Activated naive CD4-positive, alpha-beta T cell treated with anti-CD3 and anti-CD28 coated beads, Interleukin-2, amount 10 ng/mL, durations not matched to agents 7 days and 5 days (primary cell): ENCODE results near the gene CDHR2.
A peak's percentile ranks its signal among the peaks of the same experiment; 100 is the strongest.

ENCODE experiments used
- CTCF ChIA-PET: fragments of 350-600 bp; sonication (Branson Sonifier 250); formaldehyde crosslinking; loops from one replicate; lab custom pipeline; 2021; ENCODE audit warnings: antibody characterized with exemption; lab: Charles Lee
- DNase-seq: peaks from one replicate; pipeline ENCODE4 v3.0.0-alpha.2; 2020
- H3K27ac Mint-ChIP-seq: one replicate; pipeline ENCODE4 v1.8.0; 2021; ENCODE audit warnings: mild to moderate bottlenecking, moderate library complexity, mixed read lengths
- H3K27me3 Mint-ChIP-seq: one replicate; pipeline ENCODE4 v1.8.0; 2021; ENCODE audit warnings: mild to moderate bottlenecking, mixed read lengths
- H3K36me3 Mint-ChIP-seq: one replicate; pipeline ENCODE4 v1.8.0; 2021; ENCODE audit warnings: mixed read lengths
- H3K4me1 Mint-ChIP-seq: one replicate; pipeline ENCODE4 v1.8.0; 2021; ENCODE audit warnings: mixed read lengths
- H3K4me3 Mint-ChIP-seq: one replicate; pipeline ENCODE4 v1.8.0; 2021; ENCODE audit warnings: mild to moderate bottlenecking, moderate library complexity, mixed read lengths
- H3K9me3 Mint-ChIP-seq: one replicate; pipeline ENCODE4 v1.8.0; 2021; ENCODE audit warnings: mixed read lengths

Gene CDHR2

DNA sequence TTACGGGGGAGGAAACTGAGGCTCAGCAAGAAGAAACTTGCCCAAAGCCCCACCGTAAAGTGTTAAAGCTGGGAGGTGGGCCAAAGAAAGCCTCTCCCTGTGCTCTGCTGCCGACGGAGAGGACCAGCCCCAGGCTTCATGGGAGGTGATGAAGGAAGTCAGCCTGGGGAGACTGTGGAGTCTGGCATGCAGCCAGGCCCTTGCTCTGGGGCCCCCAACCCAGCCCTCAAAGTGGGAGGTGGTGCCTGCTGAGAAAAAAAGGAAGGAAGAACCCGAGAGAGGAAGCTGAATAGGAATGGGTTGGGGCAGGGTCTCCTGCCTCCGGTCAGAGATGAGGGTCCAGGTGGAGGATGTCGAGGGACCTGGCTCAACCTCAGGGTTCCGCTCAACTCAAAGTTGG lies 15.8 kb upstream of the CDHR2 start:
- CTCF ChIA-PET = interaction anchor here (0.7 to 3.5 kb wide), 7 partner anchors 10 to 116 kb away, joined by 3 to 14 read pairs (median 4); partner anchors contain the start of gene FAF2
- DNase-seq = no peak
- H3K4me1 Mint-ChIP-seq = peaks cover 60% of the 10 kb centered on the region
- H3K9me3 Mint-ChIP-seq = no peaks in the 10 kb centered on the region
- no peaks in the 10 kb centered on the region for H3K27me3 Mint-ChIP-seq
- peak overlapping the region; percentile 96 for H3K4me3 Mint-ChIP-seq
- peak overlapping the region; percentile 100 for H3K27ac Mint-ChIP-seq
- peaks cover 46% of the 10 kb centered on the region for H3K36me3 Mint-ChIP-seq

- Mint-ChIP-seq H3K4me1 (peaks cover 60% of the 10 kb centered on the region), H3K9me3 (no peaks in the 10 kb centered on the region), H3K36me3 (peaks cover 44% of the 10 kb centered on the region), H3K4me3 (peak overlapping the region; percentile 96), H3K27ac (peak overlapping the region; percentile 100), H3K27me3 (no peaks in the 10 kb centered on the region)
- CTCF ChIA-PET = interaction anchor here (0.7 to 3.5 kb wide), 9 partner anchors 9 to 117 kb away, joined by 3 to 14 read pairs (median 3); partner anchors contain the start of gene FAF2
- DNase-seq = peak; percentile 70
Measured at GRCh38 chr5:176533894-176534611, 15.1 kb upstream of the CDHR2 start.

DNA sequence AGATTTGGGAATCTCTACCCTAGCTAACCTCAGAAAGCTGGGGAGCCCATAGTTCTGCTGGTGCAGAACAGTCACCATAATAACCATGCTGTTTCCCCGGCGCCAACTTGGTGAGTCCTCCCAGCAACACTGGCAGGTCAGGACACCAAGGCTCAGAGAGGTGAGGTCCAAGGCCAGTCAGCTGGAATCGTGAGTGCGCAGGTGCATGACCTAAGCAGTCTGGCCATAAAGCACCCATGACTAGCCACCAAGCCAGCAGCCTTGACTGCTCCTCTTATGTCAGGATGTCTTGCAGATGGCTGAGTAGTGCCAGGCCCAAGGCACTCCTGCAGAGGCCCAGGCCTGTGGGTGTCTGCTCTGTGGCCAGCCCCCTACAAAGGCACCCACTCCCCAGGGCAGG lies 14.5 kb upstream of the CDHR2 start:
- DNase-seq = no peak
- Mint-ChIP-seq H3K27me3 (no peaks in the 10 kb centered on the region), H3K4me1 (peaks cover 60% of the 10 kb centered on the region), H3K36me3 (peaks cover 40% of the 10 kb centered on the region), H3K27ac (peak overlapping the region; percentile 100), H3K4me3 (peak overlapping the region; percentile 96), H3K9me3 (no peaks in the 10 kb centered on the region)
- CTCF ChIA-PET = interaction anchor here (0.9 to 3.5 kb wide), 6 partner anchors 8 to 117 kb away, joined by 3 to 14 read pairs (median 10); partner anchors contain the start of gene FAF2

DNA sequence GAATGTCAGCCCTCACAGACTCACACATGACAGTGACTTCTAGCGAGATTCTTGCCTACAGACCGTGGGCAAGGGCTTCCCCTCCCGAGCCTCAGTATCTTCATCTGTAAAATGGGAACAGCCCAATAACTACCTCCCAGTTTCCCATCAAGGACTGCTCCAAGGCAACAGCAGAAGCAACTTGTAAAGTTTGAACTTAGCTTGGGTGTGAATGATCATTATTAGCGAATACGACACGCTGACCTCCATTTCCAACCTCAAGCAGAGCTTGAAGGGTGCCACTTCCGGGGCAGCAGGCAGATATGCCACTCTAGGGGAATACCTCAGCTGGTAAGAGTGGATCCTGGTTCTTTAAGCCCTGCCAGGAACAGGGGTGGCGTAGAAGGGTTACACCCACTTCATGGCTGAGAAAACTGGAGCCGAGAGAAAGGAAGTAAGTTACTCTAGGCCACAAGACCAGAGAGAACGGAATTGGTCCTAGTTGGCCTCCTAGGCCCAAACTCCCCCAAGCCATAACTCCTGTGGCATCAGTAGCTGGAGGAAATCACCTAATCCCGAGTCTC lies 14.0 kb upstream of the CDHR2 start:
- CTCF ChIA-PET = interaction anchor here (0.7 to 3.5 kb wide), 5 partner anchors 8 to 120 kb away, joined by 3 to 14 read pairs (median 9); no protein-coding TSS in a partner anchor
- H3K9me3 Mint-ChIP-seq = no peaks in the 10 kb centered on the region
- no peaks in the 10 kb centered on the region for H3K27me3 Mint-ChIP-seq
- peak overlapping the region; percentile 96 for H3K4me3 Mint-ChIP-seq
- DNase-seq = peak; percentile 61
- H3K4me1 Mint-ChIP-seq = peaks cover 63% of the 10 kb centered on the region
- H3K27ac Mint-ChIP-seq = peak overlapping the region; percentile 100
- H3K36me3 Mint-ChIP-seq = peaks cover 38% of the 10 kb centered on the region

DNA sequence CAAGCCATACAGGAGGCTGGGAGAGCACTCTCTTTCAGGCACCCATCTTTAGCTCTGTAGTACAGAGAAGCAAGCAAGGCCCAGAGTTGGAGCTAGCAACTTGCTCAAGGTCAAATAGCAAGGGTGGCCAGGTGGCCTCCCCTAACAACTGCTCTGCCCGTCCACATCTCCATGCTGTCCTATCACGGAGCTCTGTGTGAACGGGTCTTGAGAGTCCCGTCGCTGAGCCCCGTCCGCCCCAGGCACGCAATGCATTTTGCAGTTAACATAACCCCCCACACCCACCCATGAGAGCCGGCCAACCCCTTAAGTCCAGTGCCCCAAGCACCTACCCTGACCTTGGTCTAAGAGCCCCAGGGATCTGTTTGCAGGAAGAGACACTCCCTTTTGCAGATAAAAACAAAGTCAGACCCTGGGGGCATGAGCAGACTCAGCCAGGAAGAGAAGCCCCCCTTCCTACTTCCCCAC lies 13.4 kb upstream of the CDHR2 start:
- Mint-ChIP-seq H3K27ac (peak overlapping the region; percentile 100), H3K36me3 (peaks cover 38% of the 10 kb centered on the region), H3K27me3 (no peaks in the 10 kb centered on the region), H3K4me3 (peak overlapping the region; percentile 96), H3K4me1 (peaks cover 66% of the 10 kb centered on the region), H3K9me3 (no peaks in the 10 kb centered on the region)
- CTCF ChIA-PET = interaction anchor here (0.7 to 3.5 kb wide), 5 partner anchors 7 to 120 kb away, joined by 3 to 14 read pairs (median 9); no protein-coding TSS in a partner anchor
- no peak for DNase-seq

DNA sequence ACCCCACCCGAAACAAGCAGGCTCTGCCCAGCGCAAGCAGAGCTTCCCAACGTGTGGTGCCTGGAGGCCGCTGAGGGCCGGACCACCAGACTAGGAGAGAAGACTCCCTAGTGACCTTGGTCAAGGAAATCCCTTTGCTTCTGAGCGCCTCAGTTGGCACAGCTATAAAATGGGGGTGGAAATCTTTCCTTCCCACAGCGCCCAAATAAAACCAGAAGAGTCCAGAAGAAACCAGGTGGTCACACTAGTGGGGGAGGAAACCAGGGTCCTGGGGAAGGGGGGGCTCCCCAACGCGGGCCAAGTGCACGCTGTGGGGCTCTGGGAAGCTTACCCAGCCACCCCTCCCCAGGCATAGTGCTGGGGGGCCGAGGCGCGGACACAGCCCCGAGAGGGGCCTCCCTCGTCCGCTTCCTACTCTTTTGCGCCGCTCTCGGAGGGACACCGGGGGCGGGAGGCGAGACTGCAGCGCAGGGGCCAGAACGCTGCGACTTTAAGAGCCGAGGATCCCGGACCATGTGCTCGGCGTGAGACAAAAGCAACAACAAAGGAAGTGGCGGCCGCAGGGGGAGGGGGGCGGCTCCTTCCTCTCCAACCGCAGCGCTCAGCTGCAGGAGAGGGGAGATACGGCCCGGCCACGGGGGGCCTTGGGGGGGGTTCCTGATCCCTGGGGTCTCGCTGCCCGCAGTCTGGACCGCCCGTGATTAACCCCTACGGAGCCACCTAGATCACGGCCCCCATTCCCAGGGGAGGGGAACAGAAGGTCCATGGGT lies 12.8 kb upstream of the CDHR2 start:
- no peaks in the 10 kb centered on the region for H3K9me3 Mint-ChIP-seq
- peak; percentile 93 for DNase-seq
- peak overlapping the region; percentile 96 for H3K4me3 Mint-ChIP-seq
- H3K27me3 Mint-ChIP-seq = no peaks in the 10 kb centered on the region
- CTCF ChIA-PET = interaction anchor here (2.7 to 3.5 kb wide), 2 partner anchors 89 to 119 kb away, joined by 9 to 14 read pairs; no protein-coding TSS in a partner anchor
- H3K27ac Mint-ChIP-seq = peak overlapping the region; percentile 100
- H3K4me1 Mint-ChIP-seq = peaks cover 67% of the 10 kb centered on the region
- peaks cover 32% of the 10 kb centered on the region for H3K36me3 Mint-ChIP-seq

DNA sequence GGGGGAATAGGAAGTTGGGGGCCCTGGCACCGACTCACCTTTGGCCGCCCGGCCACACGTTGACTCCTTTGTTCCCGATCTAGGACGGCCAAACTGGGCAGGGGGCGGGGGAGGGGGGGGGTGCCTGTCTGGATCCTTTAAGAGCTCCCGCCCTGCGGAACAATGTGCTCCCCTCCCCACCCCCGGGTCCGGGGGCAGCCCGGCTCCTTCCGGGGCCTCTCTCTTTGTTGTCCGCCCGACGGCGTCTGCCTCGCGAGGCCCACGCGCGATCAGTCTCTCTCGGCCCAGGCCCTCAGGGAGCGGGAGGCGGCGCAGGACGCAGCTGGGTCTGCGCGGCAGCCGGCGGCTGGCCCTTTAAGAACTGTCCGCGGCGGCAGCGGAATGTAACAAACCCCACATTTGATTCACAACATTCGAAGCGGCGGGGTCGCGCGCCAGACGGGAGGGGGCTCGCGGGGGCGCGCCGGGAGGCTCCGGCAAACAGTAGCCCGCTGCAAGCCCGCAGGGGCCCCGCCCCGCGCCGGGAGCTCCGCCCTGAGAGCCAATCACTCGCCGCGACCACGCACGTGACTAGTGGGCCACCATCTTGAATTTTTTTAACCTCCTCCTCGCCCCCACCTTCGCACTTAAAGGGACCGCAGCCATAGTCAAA lies 12.1 kb upstream of the CDHR2 start, which contains the start of gene RNF44:
Gene RNF44, minus strand, starts transcription at position 501 of the 652 bp plus-strand sequence. CDS start 4,930 bp downstream, outside the sequence.
- Mint-ChIP-seq H3K4me3 (peak within 1 kb of the TSS; percentile 96), H3K4me1 (peaks cover 68% of the 10 kb centered on the region), H3K9me3 (no peaks in the 10 kb centered on the region), H3K36me3 (peaks cover 30% of the 10 kb centered on the region), H3K27ac (peak within 1 kb of the TSS; percentile 100), H3K27me3 (no peaks in the 10 kb centered on the region)
- peak; percentile 98 for DNase-seq
- CTCF ChIA-PET = interaction anchor here (2.7 kb wide), 1 partner anchor 89 kb away, joined by 9 read pairs; no protein-coding TSS in a partner anchor

- peaks cover 30% of the 10 kb centered on the region for H3K36me3 Mint-ChIP-seq
- peak overlapping the region; percentile 96 for H3K4me3 Mint-ChIP-seq
Measured at GRCh38 chr5:176537554-176538229, 11.4 kb upstream of the CDHR2 start.

DNA sequence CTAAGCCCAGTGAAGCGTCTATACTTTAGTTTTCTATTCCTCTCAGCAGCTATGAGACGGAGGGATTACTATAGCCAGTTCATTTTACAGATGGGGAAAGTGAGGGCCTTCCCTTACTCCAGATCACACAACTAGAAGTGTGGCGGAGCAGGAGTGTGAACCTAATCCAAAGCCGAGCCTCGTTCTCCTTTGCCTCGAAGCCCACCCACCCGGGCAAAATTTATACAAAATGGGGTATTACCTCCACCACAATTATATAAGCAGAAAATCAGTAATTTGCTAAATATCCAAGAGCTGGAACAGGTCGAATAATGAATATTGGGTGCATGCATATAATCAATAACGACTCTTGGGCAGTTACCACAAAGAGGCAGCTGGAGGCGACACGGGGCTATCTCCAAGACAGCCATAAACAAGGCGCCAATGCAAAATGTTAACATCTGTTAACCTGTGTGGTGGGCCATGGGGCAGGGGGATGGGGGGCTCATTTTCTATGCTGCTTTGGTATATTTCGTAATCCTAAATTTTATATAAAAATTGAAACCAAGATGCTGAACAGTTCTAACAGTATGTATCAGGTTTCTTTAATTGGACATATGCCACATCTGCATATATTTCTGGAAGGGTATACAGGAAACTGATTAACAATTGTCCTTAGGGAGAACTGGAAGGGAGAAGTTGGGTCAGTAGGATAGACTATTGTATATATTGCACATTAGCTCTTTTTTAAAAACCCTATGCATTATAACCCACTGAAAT lies 10.7 kb upstream of the CDHR2 start:
- Mint-ChIP-seq H3K27me3 (no peaks in the 10 kb centered on the region), H3K36me3 (peaks cover 26% of the 10 kb centered on the region), H3K9me3 (no peaks in the 10 kb centered on the region), H3K4me3 (peak overlapping the region; percentile 96), H3K27ac (peak overlapping the region; percentile 100), H3K4me1 (peaks cover 65% of the 10 kb centered on the region)
- DNase-seq = no peak
- CTCF ChIA-PET = interaction anchor here (0.9 to 1.2 kb wide), 2 partner anchors 11 to 91 kb away, joined by 3 read pairs; partner anchors contain the start of genes CDHR2 and FAF2

More at GRCh38 chr5:176537554-176538229, 11.4 kb upstream of the CDHR2 start:
- Mint-ChIP-seq H3K9me3 (no peaks in the 10 kb centered on the region), H3K4me1 (peaks cover 72% of the 10 kb centered on the region), H3K27me3 (no peaks in the 10 kb centered on the region), H3K27ac (peak overlapping the region; percentile 100)
- CTCF ChIA-PET = interaction anchor here (1.2 to 2.7 kb wide), 2 partner anchors 11 to 90 kb away, joined by 3 to 9 read pairs; partner anchors contain the start of gene CDHR2
- DNase-seq = peak; percentile 99

GRCh38 chr5:176538989-176539384 lies 10.2 kb upstream of the CDHR2 start:
- H3K9me3 Mint-ChIP-seq = no peaks in the 10 kb centered on the region
- no peak overlapping the region for H3K4me3 Mint-ChIP-seq
- peak overlapping the region; percentile 100 for H3K27ac Mint-ChIP-seq
- no peaks in the 10 kb centered on the region for H3K27me3 Mint-ChIP-seq
- H3K36me3 Mint-ChIP-seq = peaks cover 22% of the 10 kb centered on the region
- DNase-seq = no peak
- H3K4me1 Mint-ChIP-seq = peaks cover 63% of the 10 kb centered on the region
- CTCF ChIA-PET = interaction anchor here (0.6 to 1.3 kb wide), 5 partner anchors 9 to 122 kb away, joined by 3 to 4 read pairs (median 3); partner anchors contain the start of genes CDHR2 and FAF2

- CTCF ChIA-PET = interaction anchor here (1.0 to 1.3 kb wide), 2 partner anchors 11 to 125 kb away, joined by 3 to 4 read pairs; no protein-coding TSS in a partner anchor
- H3K4me3 Mint-ChIP-seq = peak overlapping the region; percentile 79
- H3K36me3 Mint-ChIP-seq = peaks cover 13% of the 10 kb centered on the region
- H3K27ac Mint-ChIP-seq = peak overlapping the region; percentile 98
- H3K27me3 Mint-ChIP-seq = no peaks in the 10 kb centered on the region
- H3K4me1 Mint-ChIP-seq = peaks cover 62% of the 10 kb centered on the region
- DNase-seq = no peak
- no peaks in the 10 kb centered on the region for H3K9me3 Mint-ChIP-seq
Measured at GRCh38 chr5:176540476-176540899, 8.7 kb upstream of the CDHR2 start.

DNA sequence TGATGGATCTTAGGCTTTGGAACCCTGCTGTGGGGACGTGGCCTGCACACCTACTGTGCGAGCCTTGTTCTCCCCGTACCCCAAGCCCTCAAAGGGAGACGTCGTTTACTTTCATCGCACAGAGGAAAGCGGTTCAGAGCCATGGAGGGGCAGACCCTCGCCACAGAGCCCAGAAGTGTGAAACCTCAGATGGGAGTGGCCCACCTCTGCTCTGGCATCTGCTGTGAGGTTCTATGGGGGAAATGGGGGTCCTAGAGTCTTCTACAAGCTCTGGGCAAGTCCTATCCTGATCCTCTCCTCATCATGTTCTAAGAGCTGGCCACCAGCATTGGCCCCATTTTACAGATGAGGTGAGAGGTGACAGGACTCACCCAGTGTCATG lies 8.2 kb upstream of the CDHR2 start:
- Mint-ChIP-seq H3K27me3 (no peaks in the 10 kb centered on the region), H3K4me1 (peaks cover 65% of the 10 kb centered on the region), H3K4me3 (peak overlapping the region; percentile 79), H3K9me3 (no peaks in the 10 kb centered on the region), H3K36me3 (peaks cover 12% of the 10 kb centered on the region), H3K27ac (peak overlapping the region; percentile 98)
- CTCF ChIA-PET = no interaction called here
- DNase-seq = no peak
